ENCODE results near the gene VWA5B2. TPM values are rescaled to one million over a fixed set of nuclear protein-coding genes. Genes with fewer than 3 reads are reported as not detected.

The VWA5B2 gene
- total and polyA plus RNA-seq, 9 of the 15 experiments (the other 6 are each of a cell fraction or from before 2014, with no cell fraction given): 0.04 TPM; not detected in 8

DNA sequence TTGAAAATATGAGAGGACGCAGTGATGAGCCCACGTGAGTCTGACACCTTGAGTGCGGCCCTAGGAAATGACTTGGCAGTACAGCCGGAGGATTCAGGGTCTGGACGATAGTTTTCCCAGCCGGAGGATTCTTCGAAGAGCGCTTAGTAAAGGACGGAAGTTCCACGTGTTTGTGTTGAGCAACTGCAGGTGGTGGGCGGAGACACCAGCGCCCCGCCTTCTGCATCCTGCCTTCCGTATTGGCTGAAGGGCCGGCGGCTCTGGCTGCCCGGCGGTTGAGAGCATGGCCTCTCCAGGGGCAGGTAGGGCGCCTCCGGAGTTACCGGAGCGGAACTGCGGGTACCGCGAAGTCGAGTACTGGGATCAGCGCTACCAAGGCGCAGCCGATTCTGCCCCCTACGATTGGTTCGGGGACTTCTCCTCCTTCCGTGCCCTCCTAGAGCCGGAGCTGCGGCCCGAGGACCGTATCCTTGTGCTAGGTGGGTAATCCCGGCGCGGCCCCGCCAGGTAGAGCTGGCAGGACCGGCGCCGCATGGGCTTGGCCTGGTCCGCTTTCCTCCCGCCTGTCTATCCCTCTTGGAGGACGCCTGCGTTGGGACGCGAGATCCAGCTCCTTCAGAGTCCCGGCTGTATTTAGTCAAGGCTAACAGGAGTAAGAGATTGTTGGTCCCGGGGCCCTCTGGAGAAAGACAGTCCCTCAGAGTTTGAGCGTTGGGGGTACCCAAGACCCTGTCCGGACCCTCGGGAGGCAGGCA lies 20.2 kb downstream of the VWA5B2 start, which contains the start of gene EEF1AKMT4 (continued):
- TF ChIP-seq, protein P1, sequence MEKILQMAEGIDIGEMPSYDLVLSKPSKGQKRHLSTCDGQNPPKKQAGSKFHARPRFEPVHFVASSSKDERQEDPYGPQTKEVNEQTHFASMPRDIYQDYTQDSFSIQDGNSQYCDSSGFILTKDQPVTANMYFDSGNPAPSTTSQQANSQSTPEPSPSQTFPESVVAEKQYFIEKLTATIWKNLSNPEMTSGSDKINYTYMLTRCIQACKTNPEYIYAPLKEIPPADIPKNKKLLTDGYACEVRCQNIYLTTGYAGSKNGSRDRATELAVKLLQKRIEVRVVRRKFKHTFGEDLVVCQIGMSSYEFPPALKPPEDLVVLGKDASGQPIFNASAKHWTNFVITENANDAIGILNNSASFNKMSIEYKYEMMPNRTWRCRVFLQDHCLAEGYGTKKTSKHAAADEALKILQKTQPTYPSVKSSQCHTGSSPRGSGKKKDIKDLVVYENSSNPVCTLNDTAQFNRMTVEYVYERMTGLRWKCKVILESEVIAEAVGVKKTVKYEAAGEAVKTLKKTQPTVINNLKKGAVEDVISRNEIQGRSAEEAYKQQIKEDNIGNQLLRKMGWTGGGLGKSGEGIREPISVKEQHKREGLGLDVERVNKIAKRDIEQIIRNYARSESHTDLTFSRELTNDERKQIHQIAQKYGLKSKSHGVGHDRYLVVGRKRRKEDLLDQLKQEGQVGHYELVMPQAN (IDR thresholded peaks at IDR 0.05; ENCODE audit: borderline replicate concordance): peak; percentile 91
- TF ChIP-seq CBX1 (IDR thresholded peaks at IDR 0.05; ENCODE audit: low read depth): no peak
- no peak for TF ChIP-seq MYNN (IDR thresholded peaks at IDR 0.05)
- TF ChIP-seq MYNN (CRISPR knock-in tag; IDR thresholded peaks at IDR 0.05): no peak
- TF ChIP-seq ZBTB1 (CRISPR knock-in tag; IDR thresholded peaks at IDR 0.05; ENCODE audit: borderline replicate concordance, low read depth): no peak
- TF ChIP-seq, protein P2, sequence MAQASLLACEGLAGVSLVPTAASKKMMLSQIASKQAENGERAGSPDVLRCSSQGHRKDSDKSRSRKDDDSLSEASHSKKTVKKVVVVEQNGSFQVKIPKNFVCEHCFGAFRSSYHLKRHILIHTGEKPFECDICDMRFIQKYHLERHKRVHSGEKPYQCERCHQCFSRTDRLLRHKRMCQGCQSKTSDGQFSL (CRISPR knock-in tag; IDR thresholded peaks at IDR 0.05): no peak
- TF ChIP-seq, protein P2 (tag; IDR thresholded peaks at IDR 0.05): no peak; a peak in 1 of 4 replicates
- TF ChIP-seq, protein P3, sequence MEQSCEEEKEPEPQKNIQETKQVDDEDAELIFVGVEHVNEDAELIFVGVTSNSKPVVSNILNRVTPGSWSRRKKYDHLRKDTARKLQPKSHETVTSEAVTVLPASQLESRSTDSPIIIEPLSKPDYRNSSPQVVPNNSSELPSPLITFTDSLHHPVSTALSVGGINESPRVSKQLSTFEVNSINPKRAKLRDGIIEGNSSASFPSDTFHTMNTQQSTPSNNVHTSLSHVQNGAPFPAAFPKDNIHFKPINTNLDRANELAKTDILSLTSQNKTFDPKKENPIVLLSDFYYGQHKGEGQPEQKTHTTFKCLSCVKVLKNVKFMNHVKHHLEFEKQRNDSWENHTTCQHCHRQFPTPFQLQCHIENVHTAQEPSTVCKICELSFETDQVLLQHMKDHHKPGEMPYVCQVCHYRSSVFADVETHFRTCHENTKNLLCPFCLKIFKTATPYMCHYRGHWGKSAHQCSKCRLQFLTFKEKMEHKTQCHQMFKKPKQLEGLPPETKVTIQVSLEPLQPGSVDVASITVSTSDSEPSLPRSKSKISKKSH (CRISPR knock-in tag; IDR thresholded peaks at IDR 0.05): no peak
- no peak for TF ChIP-seq DIDO1 (tag; IDR thresholded peaks at IDR 0.05; ENCODE audit: low read depth)
- TF ChIP-seq FUS (optimal IDR thresholded peaks at IDR 0.05; ENCODE audit: low read depth, low read length): no peak
- peak; percentile 33 for TF ChIP-seq HMGN3 (IDR thresholded peaks at IDR 0.05; ENCODE audit: borderline replicate concordance, extremely low read depth, insufficient read length, low read depth, low read length)
- TF ChIP-seq NEUROD1 (IDR thresholded peaks at IDR 0.05; ENCODE audit: borderline replicate concordance, low read depth, low read length, partially characterized antibody): peak; percentile 61
- TF ChIP-seq ZNF324 (CRISPR knock-in tag; IDR thresholded peaks at IDR 0.05): no peak
- peak; percentile 62 for TF ChIP-seq SUPT5H (IDR thresholded peaks at IDR 0.05)
- TF ChIP-seq NFYB (IDR thresholded peaks at IDR 0.05; ENCODE audit: extremely low read depth, insufficient read length): peak; percentile 19
- no peak for TF ChIP-seq ZNF551 (CRISPR knock-in tag; IDR thresholded peaks at IDR 0.05)
- peak; percentile 92 for TF ChIP-seq EP400 (IDR thresholded peaks at IDR 0.05)
- TF ChIP-seq GATAD2A (IDR thresholded peaks at IDR 0.05): no peak
- no peak for TF ChIP-seq BDP1 (IDR thresholded peaks at IDR 0.05; ENCODE audit: insufficient read depth, insufficient read length)
- no peak for TF ChIP-seq IRF2 (CRISPR knock-in tag; IDR thresholded peaks at IDR 0.05)
- no peak for TF ChIP-seq HDAC3 (IDR thresholded peaks at IDR 0.05; ENCODE audit: borderline replicate concordance, partially characterized antibody)
- TF ChIP-seq, protein P4, sequence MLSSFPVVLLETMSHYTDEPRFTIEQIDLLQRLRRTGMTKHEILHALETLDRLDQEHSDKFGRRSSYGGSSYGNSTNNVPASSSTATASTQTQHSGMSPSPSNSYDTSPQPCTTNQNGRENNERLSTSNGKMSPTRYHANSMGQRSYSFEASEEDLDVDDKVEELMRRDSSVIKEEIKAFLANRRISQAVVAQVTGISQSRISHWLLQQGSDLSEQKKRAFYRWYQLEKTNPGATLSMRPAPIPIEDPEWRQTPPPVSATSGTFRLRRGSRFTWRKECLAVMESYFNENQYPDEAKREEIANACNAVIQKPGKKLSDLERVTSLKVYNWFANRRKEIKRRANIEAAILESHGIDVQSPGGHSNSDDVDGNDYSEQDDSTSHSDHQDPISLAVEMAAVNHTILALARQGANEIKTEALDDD (IDR thresholded peaks at IDR 0.05): no peak

All from K562 (cell line).